Karpas-422 (cell line): Measurements from ENCODE around the gene ARF3. TPM values are rescaled to one million over a fixed set of nuclear protein-coding genes. Genes with fewer than 3 reads are reported as not detected.
A peak's percentile ranks its signal among the peaks of the same experiment; 100 is the strongest.

ENCODE experiments used
- DNase-seq: peaks from one replicate; pipeline ENCODE4 v3.0.0-alpha.2; 2015
- H2AFZ ChIP-seq: fragments of 200-600 bp; sonication (generic); 2 replicates; pipeline ENCODE4 v1.6.1; 2014; ENCODE audit warnings: antibody characterized with exemption, low read length, mixed read lengths
- H3K27ac ChIP-seq: fragments of 200-600 bp; sonication (generic); 2 replicates; pipeline ENCODE4 v1.5.1; 2014; ENCODE audit warnings: mild to moderate bottlenecking, low read length, moderate library complexity
- H3K27me3 ChIP-seq: fragments of 200-600 bp; sonication (generic); 2 replicates; pipeline ENCODE4 v1.6.1; 2014; ENCODE audit warnings: low read length, mixed read lengths
- H3K36me3 ChIP-seq: fragments of 200-600 bp; sonication (generic); 2 replicates; pipeline ENCODE4 v1.6.1; 2014; ENCODE audit warnings: low read length, mixed read lengths; ENCODE audit not compliant: insufficient read depth
- H3K4me1 ChIP-seq: fragments of 200-600 bp; sonication (generic); 2 replicates; pipeline ENCODE4 v1.6.1; 2014; ENCODE audit warnings: mild to moderate bottlenecking, low read length, mixed read lengths
- H3K4me2 ChIP-seq: fragments of 200-600 bp; sonication (generic); 2 replicates; pipeline ENCODE4 v1.6.1; 2014; ENCODE audit warnings: low read length, low read depth, mild to moderate bottlenecking; ENCODE audit not compliant: poor library complexity, severe bottlenecking
- H3K4me3 ChIP-seq: fragments of 200-600 bp; sonication (generic); 2 replicates; pipeline ENCODE4 v1.5.1; 2014; ENCODE audit warnings: mild to moderate bottlenecking, antibody characterized with exemption, low read length, mixed read lengths
- H3K79me2 ChIP-seq: fragments of 200-600 bp; sonication (generic); 2 replicates; pipeline ENCODE4 v1.6.1; 2014; ENCODE audit warnings: mild to moderate bottlenecking, low read length, mixed read lengths
- H3K9ac ChIP-seq: fragments of 200-600 bp; sonication (generic); 2 replicates; pipeline ENCODE4 v1.6.0; 2014; ENCODE audit warnings: low read length
- H3K9me2 ChIP-seq: fragments of 200-600 bp; sonication (generic), shearing (Covaris generic); replicated peaks from 2 replicates; pipeline ENCODE4 v1.6.0; 2014; ENCODE audit warnings: mild to moderate bottlenecking, low read length, moderate library complexity; ENCODE audit not compliant: insufficient read depth
- H3K9me3 ChIP-seq: fragments of 300-700, 200-600 bp; sonication (generic); 2 replicates; pipeline ENCODE4 v1.6.1; 2014; ENCODE audit warnings: low read length, mixed read lengths
- H4K20me1 ChIP-seq: fragments of 200-600 bp; sonication (generic); 2 replicates; pipeline ENCODE4 v1.6.1; 2014; ENCODE audit warnings: mild to moderate bottlenecking, antibody characterized with exemption, low read length, low read depth; ENCODE audit not compliant: insufficient read depth
- total RNA-seq: library from RNA; depleted of rRNA; stranded (reverse); fragments of >200 nt; shearing (Covaris generic); gene quantifications from 2 replicates; pipeline ENCODE4 v1.2.3, GENCODE V29; 2014; ENCODE audit warnings: low replicate concordance

The ARF3 gene
- total RNA-seq, 1 experiment from 2014 or later: 57.5 TPM

- Histone ChIP-seq H3K4me2 (no peak overlapping the region), H3K9me2 (no peaks in the 10 kb centered on the region), H3K27ac (no peak overlapping the region), H2AFZ (no peak overlapping the region), H3K4me3 (no peak overlapping the region), H3K36me3 (no peaks in the 10 kb centered on the region; the same call in 1 of the 2 replicates), H4K20me1 (no peaks in the 10 kb centered on the region), H3K9ac (no peak overlapping the region), H3K4me1 (peaks cover 33% of the 10 kb centered on the region), H3K27me3 (no peaks in the 10 kb centered on the region), H3K79me2 (no peaks in the 10 kb centered on the region), H3K9me3 (no peaks in the 10 kb centered on the region)
- peak; percentile 79 for DNase-seq
Measured at GRCh38 chr12:48995086-48995879, 38.0 kb upstream of the ARF3 start.

- H3K27ac ChIP-seq: no peak overlapping the region
- peaks cover 25% of the 10 kb centered on the region for H3K4me1 ChIP-seq
- no peaks in the 10 kb centered on the region for H3K9me3 ChIP-seq
- H3K4me3 ChIP-seq: no peak overlapping the region
- no peaks in the 10 kb centered on the region for H3K9me2 ChIP-seq
- no peaks in the 10 kb centered on the region for H3K79me2 ChIP-seq
- H3K27me3 ChIP-seq: no peaks in the 10 kb centered on the region
- no peaks in the 10 kb centered on the region for H4K20me1 ChIP-seq
- H3K9ac ChIP-seq: no peak overlapping the region
- no peak overlapping the region for H3K4me2 ChIP-seq
- no peak overlapping the region for H2AFZ ChIP-seq
- DNase-seq: no peak
- no peaks in the 10 kb centered on the region for H3K36me3 ChIP-seq
Measured at GRCh38 chr12:48994224-48995085, 37.2 kb upstream of the ARF3 start.

DNA sequence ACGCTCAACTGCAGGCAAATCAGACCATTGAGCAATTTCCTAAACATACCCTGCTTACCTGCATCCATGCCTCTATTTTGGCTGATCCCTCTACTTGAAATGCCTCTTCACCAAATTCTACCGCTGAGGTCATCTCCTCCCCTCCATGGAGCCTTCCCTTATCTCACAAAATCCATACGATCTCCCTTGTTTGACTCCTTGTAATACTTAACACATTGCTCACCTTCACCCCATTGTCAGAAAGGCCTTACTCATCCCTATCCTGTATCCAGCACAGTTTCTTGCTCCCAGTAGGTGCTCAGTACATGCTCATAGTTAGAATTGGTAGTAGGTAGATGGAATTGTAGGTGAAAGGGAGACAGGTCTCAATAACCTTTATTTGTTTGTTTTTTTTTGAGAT, 36.5 kb upstream of the ARF3 start:
- Histone ChIP-seq H3K79me2 (no peaks in the 10 kb centered on the region), H4K20me1 (no peaks in the 10 kb centered on the region), H2AFZ (no peak overlapping the region), H3K27ac (no peak overlapping the region), H3K27me3 (no peaks in the 10 kb centered on the region), H3K9me3 (no peaks in the 10 kb centered on the region), H3K9ac (no peak overlapping the region), H3K4me3 (no peak overlapping the region), H3K4me1 (peaks cover 20% of the 10 kb centered on the region), H3K9me2 (no peaks in the 10 kb centered on the region), H3K36me3 (no peaks in the 10 kb centered on the region), H3K4me2 (no peak overlapping the region)
- DNase-seq: no peak

DNA sequence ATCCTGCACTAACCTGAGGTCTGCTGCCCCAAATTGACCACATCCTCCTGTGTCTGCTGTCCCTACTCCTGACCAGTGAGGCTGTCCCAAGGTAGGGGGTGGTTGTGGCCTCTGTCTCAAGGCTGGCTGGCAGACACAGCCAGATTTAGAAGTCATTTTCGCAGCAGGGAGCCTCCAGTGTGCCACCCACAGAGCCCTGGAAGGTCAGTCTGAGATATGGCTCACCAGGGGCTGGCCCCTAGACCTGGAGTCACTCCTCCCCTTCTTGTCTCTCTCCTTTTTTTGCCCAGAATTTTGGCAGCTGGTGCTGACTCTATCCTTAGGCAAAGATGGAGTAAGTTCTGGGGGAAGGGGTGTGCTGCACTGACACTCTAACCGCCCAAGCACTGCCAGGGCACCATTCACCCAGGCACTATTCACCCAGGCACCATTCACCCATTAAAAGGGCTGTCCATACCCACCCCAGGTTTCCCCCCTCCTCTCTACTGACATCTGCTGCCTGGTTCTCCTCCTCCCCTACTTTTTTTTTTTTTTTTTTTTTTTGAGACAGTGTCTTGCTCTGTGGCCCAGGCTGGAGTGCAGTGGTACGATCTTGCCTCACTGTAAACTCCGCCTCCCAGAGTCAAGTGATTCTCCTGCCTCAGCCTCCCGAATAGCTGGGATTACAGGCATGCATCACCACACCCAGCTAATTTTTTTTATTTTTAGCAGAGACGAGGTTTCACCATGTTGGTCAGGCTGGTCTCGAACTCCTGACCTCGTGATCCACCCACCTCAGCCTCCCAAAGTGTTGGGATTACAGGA, 34.2 kb upstream of the ARF3 start:
- DNase-seq: no peak
- Histone ChIP-seq H4K20me1 (no peaks in the 10 kb centered on the region), H3K9me3 (no peaks in the 10 kb centered on the region), H3K9me2 (no peaks in the 10 kb centered on the region), H3K79me2 (no peaks in the 10 kb centered on the region), H3K4me2 (no peak overlapping the region), H3K4me3 (no peak overlapping the region), H3K4me1 (no peaks in the 10 kb centered on the region), H3K27me3 (no peaks in the 10 kb centered on the region), H3K36me3 (no peaks in the 10 kb centered on the region), H2AFZ (no peak overlapping the region), H3K9ac (no peak overlapping the region), H3K27ac (no peak overlapping the region)

GRCh38 chr12:48990552-48990951, 33.3 kb upstream of the ARF3 start:
- H3K4me2 ChIP-seq: no peak overlapping the region
- H3K27ac ChIP-seq: no peak overlapping the region
- H3K27me3 ChIP-seq: no peaks in the 10 kb centered on the region
- H3K79me2 ChIP-seq: no peaks in the 10 kb centered on the region
- H3K4me3 ChIP-seq: no peak overlapping the region
- no peaks in the 10 kb centered on the region for H4K20me1 ChIP-seq
- DNase-seq: no peak
- H3K4me1 ChIP-seq: peaks cover 5% of the 10 kb centered on the region
- no peaks in the 10 kb centered on the region for H3K9me3 ChIP-seq
- no peaks in the 10 kb centered on the region for H3K9me2 ChIP-seq
- no peak overlapping the region for H2AFZ ChIP-seq
- H3K9ac ChIP-seq: no peak overlapping the region
- no peaks in the 10 kb centered on the region for H3K36me3 ChIP-seq

- Histone ChIP-seq H3K4me2 (no peak overlapping the region), H3K4me1 (peaks cover 13% of the 10 kb centered on the region), H3K36me3 (no peaks in the 10 kb centered on the region), H3K9me2 (no peaks in the 10 kb centered on the region), H3K4me3 (no peak overlapping the region), H3K27me3 (no peaks in the 10 kb centered on the region), H3K9me3 (no peaks in the 10 kb centered on the region), H2AFZ (no peak overlapping the region), H3K27ac (no peak overlapping the region), H4K20me1 (no peaks in the 10 kb centered on the region), H3K79me2 (no peaks in the 10 kb centered on the region), H3K9ac (no peak overlapping the region)
- peak; percentile 87 for DNase-seq
Measured at GRCh38 chr12:48988030-48988649, 30.9 kb upstream of the ARF3 start.

DNA sequence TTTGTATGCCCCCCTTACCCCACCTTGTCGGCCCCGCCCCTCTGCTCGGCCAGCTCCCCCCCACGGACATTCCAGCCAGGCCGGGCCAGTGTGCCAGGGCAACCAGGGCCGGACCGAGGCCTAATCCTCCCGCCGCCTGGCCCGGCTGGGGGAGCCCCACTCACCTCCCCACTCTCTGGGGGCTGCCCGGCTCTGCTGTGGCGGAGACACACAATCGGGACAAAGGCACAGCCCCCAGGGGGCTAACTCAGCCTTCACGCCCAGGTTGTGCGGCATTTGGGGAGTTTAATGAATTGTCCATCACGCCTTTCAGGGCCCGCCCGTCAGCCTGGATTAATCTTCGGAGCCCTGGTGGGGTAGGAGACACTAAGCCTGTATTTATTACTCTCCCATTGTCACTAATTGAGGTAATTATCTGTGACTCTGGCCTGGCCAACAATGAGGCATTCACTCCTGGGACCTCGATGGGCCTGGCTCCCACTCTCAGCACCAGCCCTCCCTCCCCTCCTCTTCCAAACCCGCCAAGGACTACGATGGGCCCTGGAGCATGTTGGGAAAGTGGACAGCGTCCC, 29.5 kb upstream of the ARF3 start:
- Histone ChIP-seq H3K4me3 (no peak overlapping the region), H3K9me2 (no peaks in the 10 kb centered on the region), H3K9ac (no peak overlapping the region), H3K36me3 (no peaks in the 10 kb centered on the region), H3K27me3 (no peaks in the 10 kb centered on the region), H4K20me1 (no peaks in the 10 kb centered on the region), H3K4me1 (peaks cover 13% of the 10 kb centered on the region), H3K4me2 (no peak overlapping the region), H3K27ac (no peak overlapping the region), H3K79me2 (no peaks in the 10 kb centered on the region), H3K9me3 (no peaks in the 10 kb centered on the region), H2AFZ (no peak overlapping the region)
- no peak for DNase-seq
